ENCODE results near the gene PCSK6.

PCSK6 gene

DNA sequence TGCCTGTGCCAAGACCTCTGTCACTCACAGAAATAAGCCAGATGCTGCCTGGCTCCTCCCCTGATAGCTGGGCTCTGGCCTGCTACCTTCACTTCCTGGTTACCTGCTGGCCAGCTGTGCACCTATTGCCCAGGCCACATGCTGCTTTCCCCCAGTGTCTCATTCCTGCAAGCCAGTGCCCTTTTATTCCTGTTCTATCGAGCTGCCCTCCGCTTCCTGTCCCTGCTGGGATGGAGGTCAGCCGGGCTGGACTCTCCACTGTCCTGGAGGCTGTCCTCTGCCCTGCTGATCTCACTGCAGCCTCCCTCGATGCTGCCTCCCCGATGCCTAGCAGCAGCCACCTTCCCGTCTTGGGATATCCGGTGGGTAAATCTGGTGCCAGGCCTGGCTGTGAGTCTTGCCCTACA lies 157.4 kb downstream of the PCSK6 start:
- Histone ChIP-seq H3K4me1 (ENCODE audit: insufficient read depth, low read length, poor library complexity, severe bottlenecking) (no peaks in the 10 kb centered on the region), H3K9ac (ENCODE audit: low read depth, low read length, poor library complexity, severe bottlenecking) (no peak overlapping the region), H3K9me2 (replicated peaks; ENCODE audit: low read depth, low read length) (no peaks in the 10 kb centered on the region), H3K79me2 (ENCODE audit: insufficient read depth, low read length) (no peaks in the 10 kb centered on the region), H2AFZ (ENCODE audit: low read length) (no peak overlapping the region), H3K36me3 (ENCODE audit: insufficient read depth, low read length) (no peaks in the 10 kb centered on the region), H3K27me3 (ENCODE audit: insufficient read depth, low read length, poor library complexity, severe bottlenecking) (peaks cover 84% of the 10 kb centered on the region), H4K20me1 (ENCODE audit: insufficient read depth, low read length, poor library complexity, severe bottlenecking) (no peaks in the 10 kb centered on the region), H3F3A (ENCODE audit: low read depth) (peaks cover 16% of the 10 kb centered on the region), H3K4me2 (ENCODE audit: low read depth, low read length, poor library complexity, severe bottlenecking) (no peak overlapping the region), H3K9me3 (ENCODE audit: insufficient read depth, low read depth, low read length) (peaks cover 18% of the 10 kb centered on the region; the same call in 1 of the 2 replicates), H3K4me3 (ENCODE audit: low read length, poor library complexity, severe bottlenecking) (no peak overlapping the region)
- no peak for TF ChIP-seq EZH2phosphoT487 (IDR thresholded peaks at IDR 0.05; ENCODE audit: borderline replicate concordance)
- TF ChIP-seq, protein P1, sequence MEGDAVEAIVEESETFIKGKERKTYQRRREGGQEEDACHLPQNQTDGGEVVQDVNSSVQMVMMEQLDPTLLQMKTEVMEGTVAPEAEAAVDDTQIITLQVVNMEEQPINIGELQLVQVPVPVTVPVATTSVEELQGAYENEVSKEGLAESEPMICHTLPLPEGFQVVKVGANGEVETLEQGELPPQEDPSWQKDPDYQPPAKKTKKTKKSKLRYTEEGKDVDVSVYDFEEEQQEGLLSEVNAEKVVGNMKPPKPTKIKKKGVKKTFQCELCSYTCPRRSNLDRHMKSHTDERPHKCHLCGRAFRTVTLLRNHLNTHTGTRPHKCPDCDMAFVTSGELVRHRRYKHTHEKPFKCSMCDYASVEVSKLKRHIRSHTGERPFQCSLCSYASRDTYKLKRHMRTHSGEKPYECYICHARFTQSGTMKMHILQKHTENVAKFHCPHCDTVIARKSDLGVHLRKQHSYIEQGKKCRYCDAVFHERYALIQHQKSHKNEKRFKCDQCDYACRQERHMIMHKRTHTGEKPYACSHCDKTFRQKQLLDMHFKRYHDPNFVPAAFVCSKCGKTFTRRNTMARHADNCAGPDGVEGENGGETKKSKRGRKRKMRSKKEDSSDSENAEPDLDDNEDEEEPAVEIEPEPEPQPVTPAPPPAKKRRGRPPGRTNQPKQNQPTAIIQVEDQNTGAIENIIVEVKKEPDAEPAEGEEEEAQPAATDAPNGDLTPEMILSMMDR (conservative IDR thresholded peaks at IDR 0.05; ENCODE audit: low read length) = no peak

DNA sequence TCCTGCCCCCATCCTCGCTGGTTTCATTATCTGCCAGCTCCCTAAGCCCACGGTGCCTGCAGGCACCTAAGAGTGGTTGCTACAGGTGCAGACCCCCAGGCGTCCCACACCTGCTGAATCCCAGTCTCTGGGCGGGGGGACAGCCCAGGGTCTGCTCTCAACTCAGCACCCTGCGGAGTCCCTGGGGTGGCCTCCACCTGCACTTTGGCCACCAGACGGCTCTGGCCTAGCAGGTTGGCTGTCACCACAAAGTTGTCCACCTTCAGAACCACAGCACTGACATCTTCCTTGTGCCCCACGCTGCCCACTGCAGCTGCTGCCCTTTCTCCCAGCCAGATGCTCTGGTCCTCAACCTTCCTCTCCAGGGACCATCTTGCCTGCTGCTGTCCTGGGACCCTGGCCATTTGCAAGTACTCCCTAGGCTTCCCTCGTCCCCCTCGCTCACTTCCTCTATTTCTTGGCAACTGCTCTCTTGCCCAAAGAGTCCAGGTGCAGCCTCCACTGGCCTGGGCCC lies 159.6 kb downstream of the PCSK6 start:
- Histone ChIP-seq H4K20me1 (ENCODE audit: insufficient read depth, low read length, poor library complexity, severe bottlenecking) (no peaks in the 10 kb centered on the region), H3K4me3 (ENCODE audit: low read length, poor library complexity, severe bottlenecking) (no peak overlapping the region), H3K9me3 (ENCODE audit: insufficient read depth, low read depth, low read length) (peaks cover 15% of the 10 kb centered on the region; the same call in 1 of the 2 replicates), H3K4me2 (ENCODE audit: low read depth, low read length, poor library complexity, severe bottlenecking) (no peak overlapping the region), H3K4me1 (ENCODE audit: insufficient read depth, low read length, poor library complexity, severe bottlenecking) (no peaks in the 10 kb centered on the region), H3K36me3 (ENCODE audit: insufficient read depth, low read length) (no peaks in the 10 kb centered on the region), H3F3A (ENCODE audit: low read depth) (peaks cover 11% of the 10 kb centered on the region), H2AFZ (ENCODE audit: low read length) (no peak overlapping the region), H3K79me2 (ENCODE audit: insufficient read depth, low read length) (no peaks in the 10 kb centered on the region), H3K27me3 (ENCODE audit: insufficient read depth, low read length, poor library complexity, severe bottlenecking) (peaks cover 86% of the 10 kb centered on the region), H3K9ac (ENCODE audit: low read depth, low read length, poor library complexity, severe bottlenecking) (no peak overlapping the region), H3K9me2 (replicated peaks; ENCODE audit: low read depth, low read length) (no peaks in the 10 kb centered on the region)
- TF ChIP-seq EZH2phosphoT487 (IDR thresholded peaks at IDR 0.05; ENCODE audit: borderline replicate concordance) = no peak
- TF ChIP-seq, protein P1 (conservative IDR thresholded peaks at IDR 0.05; ENCODE audit: low read length) = no peak

DNA sequence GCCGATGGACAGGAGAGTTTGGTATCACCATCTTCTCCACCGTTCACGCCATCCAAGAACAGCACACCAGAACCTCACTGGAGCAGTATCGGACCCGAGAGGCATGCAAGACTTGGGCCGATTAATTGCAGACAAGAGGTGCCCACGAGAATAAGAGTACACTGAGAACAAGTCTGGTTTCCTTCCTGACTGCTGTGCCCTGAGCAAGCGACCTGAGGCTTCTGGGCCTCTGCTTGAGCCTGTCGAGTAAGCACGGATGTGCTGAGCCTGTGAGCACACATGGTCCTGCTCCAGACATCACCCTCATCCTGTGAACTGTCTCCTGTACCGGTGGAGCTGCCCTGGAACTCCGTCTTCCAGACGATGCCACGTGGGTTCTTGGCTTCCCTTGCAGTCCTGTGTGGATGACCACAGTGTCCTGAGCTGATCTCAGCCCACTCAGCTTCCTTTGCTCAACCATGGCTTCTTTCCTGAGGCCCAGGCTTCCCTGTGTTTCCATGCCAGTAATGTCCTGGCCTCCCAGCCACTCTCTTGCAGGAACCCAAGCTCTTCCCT lies 160.1 kb downstream of the PCSK6 start:
- peaks cover 9% of the 10 kb centered on the region; the same call in 1 of the 2 replicates for H3K9me3 ChIP-seq (ENCODE audit: insufficient read depth, low read depth, low read length)
- H3K4me3 ChIP-seq (ENCODE audit: low read length, poor library complexity, severe bottlenecking) = no peak overlapping the region
- H3K79me2 ChIP-seq (ENCODE audit: insufficient read depth, low read length) = no peaks in the 10 kb centered on the region
- peaks cover 91% of the 10 kb centered on the region for H3K27me3 ChIP-seq (ENCODE audit: insufficient read depth, low read length, poor library complexity, severe bottlenecking)
- no peaks in the 10 kb centered on the region for H3K9me2 ChIP-seq (replicated peaks; ENCODE audit: low read depth, low read length)
- no peak overlapping the region for H2AFZ ChIP-seq (ENCODE audit: low read length)
- no peak overlapping the region for H3K9ac ChIP-seq (ENCODE audit: low read depth, low read length, poor library complexity, severe bottlenecking)
- H3K4me2 ChIP-seq (ENCODE audit: low read depth, low read length, poor library complexity, severe bottlenecking) = no peak overlapping the region
- H3K4me1 ChIP-seq (ENCODE audit: insufficient read depth, low read length, poor library complexity, severe bottlenecking) = no peaks in the 10 kb centered on the region
- no peaks in the 10 kb centered on the region for H3K36me3 ChIP-seq (ENCODE audit: insufficient read depth, low read length)
- H3F3A ChIP-seq (ENCODE audit: low read depth) = peaks cover 5% of the 10 kb centered on the region
- TF ChIP-seq, protein P1 (conservative IDR thresholded peaks at IDR 0.05; ENCODE audit: low read length) = no peak
- H4K20me1 ChIP-seq (ENCODE audit: insufficient read depth, low read length, poor library complexity, severe bottlenecking) = no peaks in the 10 kb centered on the region
